Activated CD4-positive, CD25-positive, alpha-beta regulatory T cell (primary cell): ENCODE data around the gene PRSS50.

Experiments used
- DNase-seq, 4 experiments: peaks; one replicate each; lab custom pipeline; 2025; lab: John Stamatoyannopoulos, UW

PRSS50 gene

DNA sequence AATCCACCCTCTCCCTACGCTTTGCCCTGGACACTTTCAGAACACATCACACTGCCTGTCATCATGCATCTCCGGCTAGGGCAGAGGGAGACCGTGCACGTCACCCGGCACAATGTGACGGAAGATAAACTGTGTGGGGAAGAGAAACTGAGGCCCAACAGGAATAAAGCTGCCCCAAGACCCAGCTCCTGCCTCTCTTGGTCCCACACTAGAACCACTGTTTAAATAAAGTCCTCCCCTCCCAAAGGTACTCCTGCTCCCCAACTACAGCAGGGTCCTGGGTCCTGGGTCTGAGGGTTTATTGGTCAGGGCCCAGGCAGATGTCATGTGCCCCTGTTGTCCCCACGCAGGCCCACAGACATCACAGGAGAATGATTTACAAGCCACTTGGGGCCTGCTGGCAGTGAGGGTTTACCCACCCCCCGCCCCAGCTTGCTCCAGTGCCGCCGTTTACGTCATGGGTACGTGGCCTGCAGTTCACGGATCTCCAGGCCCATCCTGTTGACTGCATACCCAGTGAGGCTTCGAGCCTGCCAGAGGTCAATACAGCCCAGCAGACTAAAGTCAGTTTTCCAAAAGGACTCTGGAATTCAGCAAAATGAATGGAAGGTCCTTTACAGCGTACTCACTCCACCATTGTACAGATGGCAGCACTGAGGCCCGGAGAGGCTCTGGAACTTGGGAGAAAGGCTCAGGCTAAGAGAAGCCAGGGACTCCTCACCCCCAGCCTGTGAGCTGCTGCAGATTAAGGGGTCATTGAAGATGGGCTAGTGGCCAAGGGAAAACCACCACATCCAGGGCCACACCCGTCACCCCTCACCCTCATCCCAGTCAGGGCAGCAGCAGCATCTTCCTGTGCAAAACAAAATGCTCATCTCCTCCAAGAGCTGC is 47.4 kb downstream of the PRSS50 start:
- DNase-seq, result no peak

DNA sequence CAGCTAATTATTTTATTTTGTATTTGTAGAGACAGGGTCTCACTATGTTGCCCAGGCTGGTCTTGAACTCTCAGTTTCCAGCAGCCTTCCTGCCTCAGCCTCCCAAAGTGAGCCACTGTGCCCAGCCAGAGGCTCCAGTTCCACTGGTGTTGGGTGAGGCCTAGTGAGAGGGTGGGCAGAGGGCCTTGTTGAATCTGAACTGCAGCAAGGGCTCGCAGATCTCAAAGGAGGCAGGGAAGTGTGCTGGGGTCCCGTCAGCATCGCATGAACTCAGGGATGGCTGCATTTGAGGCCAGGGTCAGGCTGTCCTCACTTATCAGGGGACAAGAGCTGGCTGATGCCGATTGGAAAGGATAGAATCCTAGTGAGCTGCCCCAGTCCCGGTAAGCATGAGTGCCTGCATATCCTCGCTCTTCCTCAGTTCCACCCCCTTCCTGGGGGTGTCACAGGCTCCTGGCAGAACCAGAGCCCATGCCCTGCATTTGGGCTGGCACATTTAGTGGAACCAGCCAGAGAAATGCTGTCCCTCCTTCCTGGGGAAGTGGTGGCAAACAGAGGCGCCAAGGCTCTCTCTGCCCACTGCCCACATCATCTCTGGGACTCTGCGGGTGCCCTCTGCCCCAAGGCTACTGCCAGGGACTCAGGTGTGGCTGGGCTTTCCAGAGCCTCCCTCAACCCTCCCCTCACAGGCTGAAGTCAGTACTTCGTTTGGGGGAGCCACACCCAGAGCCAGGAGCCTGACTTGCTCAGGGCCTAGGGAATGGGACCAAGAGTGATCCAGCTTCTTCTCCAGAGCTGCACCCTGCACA is 48.3 kb downstream of the PRSS50 start:
- no peak for DNase-seq

GRCh38 chr3:46668591-46668990 is 49.1 kb downstream of the PRSS50 start:
- DNase-seq, result no peak

DNA sequence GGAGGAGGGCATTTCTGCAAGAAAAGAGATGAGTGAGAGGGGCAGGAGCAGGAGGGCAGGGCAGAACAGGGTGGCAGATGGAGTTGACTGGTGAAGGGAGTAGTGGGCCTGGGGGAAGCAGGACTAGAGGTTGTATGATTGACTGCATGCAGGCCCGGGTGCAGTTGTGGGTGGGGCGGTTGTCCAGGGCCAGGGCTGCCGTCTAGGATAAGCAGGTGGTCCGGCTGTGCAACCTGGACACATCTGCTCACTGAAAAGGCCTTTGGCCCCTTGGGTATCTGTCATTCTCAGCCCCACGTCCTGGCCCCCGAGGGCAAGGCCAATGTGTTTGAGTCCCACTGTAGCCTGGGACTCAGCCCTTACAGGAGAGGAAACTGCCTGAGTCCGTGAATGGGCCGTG is 49.6 kb downstream of the PRSS50 start:
- no peak for DNase-seq

DNA sequence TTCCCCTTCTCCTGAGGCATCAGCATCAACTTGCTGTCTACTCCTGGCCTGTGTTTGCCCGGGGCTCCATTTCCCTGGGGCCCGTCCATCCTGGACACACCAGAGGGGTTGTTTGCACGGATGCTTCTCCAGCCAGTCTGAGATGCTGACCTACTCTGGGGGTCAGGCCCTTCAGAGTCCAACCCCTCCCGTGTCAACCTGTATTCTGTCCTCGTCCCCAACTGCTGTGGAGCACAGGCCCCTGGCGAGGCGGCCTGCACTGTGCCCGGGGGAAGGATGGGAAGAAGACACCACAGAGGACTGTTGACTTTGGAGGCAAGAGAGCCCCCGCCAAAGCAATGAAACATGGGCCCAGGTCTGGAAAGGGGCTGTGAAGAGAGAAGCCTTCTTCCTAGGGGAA is 50.0 kb downstream of the PRSS50 start:
- DNase-seq, result no peak

- no peak for DNase-seq
These were observed 50.5 kb downstream of the PRSS50 start for GRCh38 chr3:46667061-46667621.

- no peak for DNase-seq
These were observed 51.2 kb downstream of the PRSS50 start for GRCh38 chr3:46666453-46666845.

- DNase-seq, result no peak
These were observed 51.8 kb downstream of the PRSS50 start for GRCh38 chr3:46665763-46666452.

DNA sequence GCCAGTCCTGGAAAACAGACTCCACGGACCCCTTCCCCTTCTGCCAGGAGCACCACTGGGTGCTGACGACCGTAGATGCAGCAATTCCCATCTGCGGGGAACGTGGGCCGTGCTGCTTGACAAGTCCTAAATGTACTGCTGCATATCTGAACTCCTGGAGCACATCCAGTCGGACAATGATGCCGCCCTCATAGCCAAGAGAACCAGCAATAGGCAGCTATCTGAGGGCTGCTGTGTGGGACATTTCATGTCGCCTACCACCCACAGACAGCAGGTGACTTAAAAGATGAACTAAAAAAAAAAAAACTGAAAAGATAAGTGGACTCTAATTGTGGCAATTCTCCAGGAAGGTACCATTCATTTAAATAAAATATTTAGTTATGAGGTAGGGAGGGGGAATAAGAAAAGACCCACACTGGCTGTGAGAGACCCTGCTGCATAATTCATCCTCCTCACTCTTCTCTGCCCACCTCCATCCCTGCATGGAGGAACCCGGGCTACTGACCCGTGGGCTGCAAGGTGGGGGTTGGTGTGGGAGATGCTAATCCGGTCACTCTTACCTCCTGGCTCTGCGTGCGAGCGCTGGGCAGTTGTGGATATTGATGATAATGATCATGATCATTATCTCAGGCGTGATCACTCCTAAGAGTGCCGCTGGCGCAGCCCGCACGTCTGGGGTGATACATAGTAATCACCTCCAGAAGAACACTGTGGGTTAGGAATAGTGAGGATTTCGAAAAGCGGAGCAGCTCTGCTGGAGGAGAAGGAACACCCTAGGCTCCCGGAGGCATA is 52.5 kb downstream of the PRSS50 start:
- DNase-seq, result no peak

GRCh38 chr3:46664188-46664970 is 53.3 kb downstream of the PRSS50 start:
- DNase-seq, result no peak

GRCh38 chr3:46663591-46664135 is 54.0 kb downstream of the PRSS50 start:
- no peak for DNase-seq

DNA sequence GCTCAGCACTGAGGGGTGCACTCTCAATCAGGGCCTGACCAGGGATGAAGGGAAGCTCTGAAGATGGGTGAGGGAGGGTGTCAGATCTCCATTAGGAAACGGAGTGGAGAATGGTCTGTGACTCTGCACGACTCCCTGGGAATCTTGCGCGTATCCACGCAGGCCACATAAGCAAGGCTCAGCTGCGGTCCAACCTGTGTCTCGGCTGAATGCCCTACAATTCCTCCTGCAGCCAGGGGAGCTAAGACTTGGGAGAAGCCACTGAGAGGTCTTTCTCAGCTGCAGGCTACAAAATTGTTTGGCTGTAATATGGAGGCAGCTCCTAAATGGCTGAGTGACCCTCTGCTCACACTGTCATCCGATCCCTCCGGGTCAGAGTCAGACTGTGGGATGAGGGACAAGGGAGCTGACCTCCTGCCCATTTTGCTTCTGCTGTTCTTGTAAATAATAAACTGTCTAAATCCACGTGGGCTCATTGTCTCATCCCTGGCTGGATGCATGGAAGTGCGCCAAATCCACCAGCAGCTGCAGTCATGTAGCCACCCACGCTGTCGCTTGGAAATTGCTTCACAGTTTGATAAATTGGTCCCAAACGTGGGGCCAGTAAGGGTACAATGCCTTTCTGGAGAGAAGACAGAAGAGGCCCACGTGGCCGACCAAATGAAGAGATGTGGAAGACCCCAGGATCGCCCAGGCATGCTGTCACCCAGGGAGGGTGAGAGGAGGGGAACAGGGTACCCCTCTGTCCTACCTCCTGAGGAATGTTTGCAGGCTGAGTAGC is 54.7 kb downstream of the PRSS50 start:
- DNase-seq, result no peak
